LNCAP (cell line): Measurements from ENCODE around the gene CAMSAP1.

Experiments
- CTCF ChIP-seq: fragments of 450-650 bp; IDR thresholded peaks from 2 replicates; pipeline ENCODE4 v1.5.1; 2017; ENCODE audit warnings: mild to moderate bottlenecking

The CAMSAP1 gene

GRCh38 chr9:135878528-135879236, 28.7 kb downstream of the CAMSAP1 start:
- TF ChIP-seq CTCF: no peak

DNA sequence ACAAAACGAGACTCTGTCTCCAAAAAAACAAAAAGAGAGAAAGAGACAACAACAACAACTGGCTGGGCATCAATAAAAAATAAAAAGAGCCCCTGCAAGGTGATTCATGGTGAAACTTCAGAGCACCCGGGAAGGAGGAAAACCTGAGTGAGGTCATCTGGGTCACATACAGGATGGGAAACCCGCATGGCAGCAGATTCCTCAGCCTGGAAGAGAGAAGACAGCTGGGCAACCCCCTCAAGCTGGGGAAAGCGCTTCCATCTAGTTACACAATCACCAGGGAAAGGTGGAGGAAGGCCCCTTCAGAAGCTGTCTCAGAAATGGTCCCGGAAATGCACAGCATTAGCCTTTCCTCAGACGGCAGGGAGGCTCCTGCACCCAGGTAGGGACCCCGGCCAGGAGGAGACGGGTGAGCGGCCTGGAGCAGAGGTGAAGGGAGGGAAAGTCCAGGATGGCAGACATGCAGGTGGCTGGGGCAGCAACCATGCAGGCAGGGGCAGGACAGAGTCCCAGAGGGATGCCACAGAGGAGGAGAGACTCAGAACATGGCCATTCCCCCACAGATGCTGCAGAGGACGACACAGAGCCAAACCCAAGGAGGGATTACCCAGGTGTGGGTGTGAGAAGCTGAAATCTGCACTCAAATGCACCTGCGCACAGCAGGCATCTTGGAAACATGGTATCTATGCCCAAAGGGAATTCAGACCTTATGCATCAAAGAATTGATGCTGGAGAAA, 29.4 kb downstream of the CAMSAP1 start:
- no peak for TF ChIP-seq CTCF

- no peak for TF ChIP-seq CTCF
These were observed 30.4 kb downstream of the CAMSAP1 start for GRCh38 chr9:135876936-135877335.

DNA sequence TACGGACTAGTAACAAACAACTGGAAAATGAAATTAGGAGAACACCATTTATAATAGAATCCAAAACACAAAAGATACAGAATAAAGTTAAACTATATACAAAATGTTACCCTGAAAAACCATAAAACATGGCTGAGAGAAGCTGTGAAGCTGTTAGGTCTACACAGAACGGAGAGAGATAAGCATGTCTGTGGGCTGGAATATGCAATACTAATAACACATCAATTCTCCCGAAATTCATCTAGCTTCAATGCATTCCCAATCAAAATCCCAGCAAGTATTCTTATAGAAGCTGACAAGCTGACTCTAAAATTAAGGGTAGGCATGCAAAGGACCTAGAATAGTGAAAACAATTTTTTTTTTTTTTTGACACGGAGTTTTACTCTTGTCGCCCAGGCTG, 32.5 kb downstream of the CAMSAP1 start:
- no peak for TF ChIP-seq CTCF

DNA sequence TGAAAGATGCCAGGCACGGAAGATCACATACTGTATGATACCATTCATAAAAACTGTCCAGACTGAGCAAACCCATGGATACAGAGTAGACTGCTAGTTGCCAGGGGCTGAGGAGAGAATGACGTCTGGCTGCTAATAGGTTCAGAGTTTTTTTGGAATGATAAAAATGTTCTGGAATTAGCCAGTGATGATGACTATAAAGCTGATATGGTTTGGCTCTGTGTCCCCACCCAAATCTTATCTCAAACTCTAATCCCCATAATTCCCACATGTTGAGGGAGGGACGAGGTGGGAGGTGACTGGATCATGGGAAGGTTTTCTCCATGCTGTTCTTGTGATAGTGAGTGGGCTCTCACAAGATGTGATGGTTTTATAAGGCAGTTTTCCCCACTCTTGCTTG, 37.4 kb downstream of the CAMSAP1 start:
- no peak for TF ChIP-seq CTCF

DNA sequence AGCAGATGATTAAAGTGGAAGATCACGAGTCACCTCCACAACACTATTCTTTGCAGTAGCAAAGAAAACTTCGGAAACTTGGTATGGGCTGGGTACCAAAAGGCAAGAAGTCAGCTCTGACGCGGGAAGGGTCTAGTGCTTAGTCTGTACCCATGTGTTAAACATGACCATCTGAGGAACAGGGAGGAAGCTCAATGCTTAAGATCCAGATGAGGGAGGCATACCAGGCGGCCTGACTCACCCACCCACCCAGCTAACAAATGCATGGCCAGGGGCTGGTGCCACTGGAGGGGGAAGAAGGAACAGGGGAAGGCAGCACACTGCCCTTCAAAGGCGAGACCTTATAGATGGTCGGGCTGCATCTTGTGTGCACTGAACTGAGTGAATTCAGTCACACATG, 41.8 kb downstream of the CAMSAP1 start:
- TF ChIP-seq CTCF: no peak

DNA sequence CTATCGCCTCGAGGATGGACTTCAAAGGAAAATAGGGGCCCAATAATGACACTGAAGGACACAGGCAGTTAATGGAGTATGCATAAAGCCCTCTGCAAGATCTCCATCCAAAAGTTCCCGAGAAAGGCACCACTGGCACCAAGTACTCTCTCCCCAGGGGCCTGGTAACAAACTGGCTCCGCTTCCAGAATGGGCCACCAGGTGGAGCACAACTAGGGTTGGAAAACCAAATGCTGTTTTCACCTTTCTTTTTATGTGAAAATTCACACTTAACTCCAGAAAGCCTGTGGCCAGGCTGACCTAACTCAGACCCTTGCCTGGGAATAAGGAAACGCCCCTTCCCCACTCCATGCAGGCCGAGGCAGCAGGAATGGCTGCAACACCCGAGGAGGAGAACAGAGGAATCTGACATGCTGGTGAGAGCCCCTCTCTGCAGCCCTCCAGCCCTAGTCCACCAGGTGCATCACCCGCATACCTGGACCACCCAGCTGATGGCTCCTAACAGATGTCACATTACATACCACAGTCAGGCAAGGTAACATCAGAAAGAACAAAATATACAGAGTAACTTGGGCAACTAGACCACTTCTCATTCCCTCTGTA, 42.8 kb downstream of the CAMSAP1 start:
- TF ChIP-seq CTCF: peak; percentile 91
